NCI-H82 treated with DMSO at 0.1 percent for 48 hours (cell line): Measurements from ENCODE around the gene PDCD5.
"Not testable (repeated sequence)": the region's sequence is repeated elsewhere in the genome, so short reads cannot be mapped to it uniquely, and the experiment has no call there.

Experiments used
- DNase-seq: peaks from one replicate; lab custom pipeline; 2025; ENCODE audit not compliant: unreplicated experiment; lab: John Stamatoyannopoulos, UW

Gene PDCD5

GRCh38 chr19:32580901-32581704, at the start of gene PDCD5:
Gene PDCD5 (plus strand): TSS chr19:32581190. CDS start chr19:32581262, 72 bp downstream.
- DNase-seq, result peak; percentile 83

- no peak for DNase-seq
These were observed 48.8 kb upstream of the PDCD5 start for GRCh38 chr19:32532233-32532632.

DNA sequence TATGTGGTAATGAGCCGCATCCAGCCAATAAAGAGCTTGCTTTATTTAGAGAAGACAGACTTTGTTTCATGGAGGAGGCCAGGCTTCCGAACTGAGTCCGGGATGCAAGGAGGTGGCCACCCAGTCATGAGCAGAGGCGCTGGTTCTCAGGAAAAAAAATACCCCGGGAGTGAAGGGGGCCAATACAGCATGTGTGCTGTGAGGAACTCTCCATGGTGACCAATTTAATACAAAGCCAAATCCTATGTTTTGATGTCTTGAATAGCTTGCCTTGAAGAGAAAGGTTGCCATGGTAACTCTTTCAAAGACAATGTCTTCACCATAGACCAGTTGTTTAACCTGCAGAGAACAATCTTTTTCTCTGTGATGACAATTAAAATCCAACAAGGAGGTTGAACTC, 43.4 kb upstream of the PDCD5 start:
- no peak for DNase-seq

GRCh38 chr19:32539240-32539916, 41.6 kb upstream of the PDCD5 start:
- DNase-seq, result no peak

- DNase-seq, result no peak
These were observed 40.4 kb upstream of the PDCD5 start for GRCh38 chr19:32540621-32541020.

DNA sequence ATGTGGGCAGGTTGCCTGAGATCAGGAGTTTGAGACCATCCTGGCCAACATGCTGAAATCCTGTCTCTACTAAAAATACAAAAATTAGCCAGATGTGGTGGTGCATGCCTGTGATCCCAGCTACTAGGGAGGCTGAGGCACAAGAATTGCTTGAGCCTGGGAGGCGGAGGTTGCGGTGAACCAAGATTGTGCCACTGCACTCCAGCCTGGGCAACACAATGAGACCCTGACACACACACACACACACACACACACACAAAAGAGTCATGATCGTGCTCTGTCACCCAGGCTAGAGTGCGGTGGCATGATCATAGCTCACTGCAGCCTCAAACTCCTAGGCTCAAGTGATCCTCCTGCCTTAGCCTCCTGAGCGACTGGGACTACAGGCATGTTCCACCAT, 39.6 kb upstream of the PDCD5 start:
- DNase-seq, result not testable (repeated sequence)

DNA sequence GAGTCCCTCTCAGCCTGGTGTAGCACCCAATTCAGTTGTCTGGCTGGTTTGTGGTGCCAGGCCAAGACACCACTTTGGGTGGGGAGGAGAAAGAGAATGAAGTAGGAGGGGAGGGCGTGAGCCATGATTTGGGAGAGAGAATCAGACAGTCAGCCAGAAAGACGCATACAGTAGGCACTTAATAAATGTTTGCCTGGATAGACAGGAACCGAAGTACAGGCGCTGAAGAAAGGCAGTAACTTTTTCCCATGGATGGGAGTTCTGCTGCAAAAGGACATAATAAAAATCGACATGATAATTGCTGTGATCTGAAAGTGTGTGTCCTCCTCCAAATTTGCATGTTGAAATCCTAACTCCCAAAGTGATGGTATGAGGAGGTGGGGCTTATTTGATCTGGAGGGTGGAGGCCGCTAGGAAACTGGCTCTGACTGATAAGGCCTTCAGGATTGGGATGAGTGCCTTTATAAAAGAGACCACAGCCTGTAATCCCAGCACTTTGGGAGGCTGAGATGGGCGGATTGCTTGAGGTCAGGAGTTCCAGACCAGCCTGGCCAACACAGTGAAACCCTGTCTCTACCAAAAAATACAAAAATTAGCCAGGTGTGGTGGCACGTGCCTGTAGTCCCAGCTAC, 38.4 kb upstream of the PDCD5 start:
- DNase-seq, result no peak

GRCh38 chr19:32543115-32543900, 37.7 kb upstream of the PDCD5 start:
- DNase-seq, result no peak

- no peak for DNase-seq
These were observed 36.1 kb upstream of the PDCD5 start for GRCh38 chr19:32544917-32545316.

DNA sequence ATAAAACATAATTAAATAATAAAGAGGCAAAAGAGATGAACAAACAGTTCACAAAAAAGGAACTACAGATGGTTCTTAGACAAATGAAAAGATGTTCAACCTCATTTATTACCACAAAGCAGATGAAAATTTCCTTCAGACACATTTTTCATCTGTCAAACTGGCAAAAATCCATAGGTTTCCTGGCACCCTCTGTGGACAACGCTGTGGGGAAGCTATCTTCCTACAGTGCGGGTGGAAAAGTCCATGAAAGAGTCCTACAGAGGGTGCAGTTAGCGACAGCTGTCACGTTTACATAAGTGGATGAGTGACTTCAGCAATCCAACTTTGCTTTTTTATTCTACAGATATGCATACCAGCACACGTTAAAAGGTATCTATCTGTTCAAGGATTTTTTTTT, 30.3 kb upstream of the PDCD5 start:
- DNase-seq, result no peak

- no peak for DNase-seq
These were observed 25.2 kb upstream of the PDCD5 start for GRCh38 chr19:32555786-32556185.

DNA sequence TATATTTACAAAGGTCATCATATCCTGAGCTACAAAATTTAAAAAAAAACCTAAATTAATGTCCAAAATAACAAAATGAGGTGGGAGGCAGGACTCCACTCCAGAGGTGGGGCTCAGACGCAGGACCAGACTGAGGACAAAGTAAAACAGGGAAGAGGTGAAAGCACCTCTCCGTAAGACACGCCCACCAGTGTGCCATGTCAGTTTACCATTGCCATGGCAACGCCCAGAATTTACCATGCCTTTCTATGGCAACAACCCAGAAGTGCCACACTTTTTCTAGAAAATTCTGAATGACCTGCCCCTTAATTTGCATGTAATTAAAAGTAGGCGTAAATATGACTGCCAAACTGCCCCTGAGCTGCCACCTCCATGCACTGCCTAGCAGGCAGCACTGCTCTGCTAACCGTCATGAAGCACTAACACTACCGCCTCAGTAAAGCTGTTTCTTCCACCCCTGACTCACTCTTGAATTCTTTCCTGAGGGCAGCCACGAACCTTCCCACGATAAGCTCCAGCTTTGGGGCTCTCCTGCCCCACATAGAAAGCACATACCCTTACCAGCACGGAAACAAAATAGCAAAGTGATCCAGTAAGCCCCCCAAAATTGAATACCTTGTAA, 22.3 kb upstream of the PDCD5 start:
- no peak for DNase-seq

DNA sequence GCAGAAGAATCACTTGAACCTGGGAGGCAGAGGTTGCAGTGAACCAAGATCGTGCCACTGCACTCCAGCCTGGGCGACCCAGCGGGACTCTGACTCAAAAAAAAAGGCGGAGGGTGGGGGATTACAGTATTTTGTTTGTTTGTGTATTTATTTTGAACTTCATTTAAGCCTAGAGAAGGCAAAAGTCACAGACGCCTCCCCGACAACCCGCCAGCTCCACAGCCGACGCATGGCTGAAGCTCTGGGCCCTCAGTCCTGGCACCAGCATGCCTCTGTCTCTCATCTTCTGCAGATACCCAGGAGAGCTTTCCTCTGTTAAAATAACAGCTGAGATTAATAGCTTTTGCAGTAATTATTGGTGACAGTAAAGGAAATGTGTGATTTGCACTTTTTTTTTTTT, 17.2 kb upstream of the PDCD5 start:
- no peak for DNase-seq

- peak; percentile 30 for DNase-seq
These were observed 14.7 kb upstream of the PDCD5 start for GRCh38 chr19:32566246-32566830.

- no peak for DNase-seq
These were observed 13.5 kb upstream of the PDCD5 start for GRCh38 chr19:32567486-32567885.

DNA sequence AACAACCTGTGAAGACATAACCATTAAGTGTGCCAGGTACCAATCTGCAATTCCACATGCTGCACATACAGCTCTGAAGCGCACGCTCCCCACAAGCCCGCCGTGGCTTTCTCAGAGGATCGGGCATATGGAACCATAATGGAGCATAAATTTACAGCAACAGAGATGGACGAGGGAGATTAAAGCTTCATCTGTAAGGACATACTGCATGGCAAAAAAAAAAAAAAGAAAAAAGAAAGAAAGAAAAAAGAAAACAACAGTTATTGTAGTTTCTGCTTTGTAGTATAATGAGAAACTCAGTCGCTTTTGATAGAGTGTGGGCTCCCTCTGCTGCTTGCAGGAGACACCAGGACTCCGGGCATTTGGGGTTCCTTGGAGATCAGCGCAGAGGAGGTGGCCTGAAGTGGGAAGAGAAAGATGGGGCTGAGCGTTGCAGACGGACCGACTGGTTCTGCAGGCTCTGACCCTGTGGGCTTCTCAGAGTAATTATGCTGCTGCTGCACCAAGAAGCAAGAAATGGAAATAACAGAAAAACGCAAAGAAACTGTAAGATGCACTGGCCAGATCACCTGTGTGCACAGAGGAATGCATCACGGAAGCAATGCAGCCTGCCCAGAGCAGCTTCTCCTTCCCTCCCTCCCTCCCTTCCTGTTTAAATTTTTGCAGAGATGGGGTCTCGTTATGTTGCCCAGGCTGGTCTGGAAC, 10.8 kb upstream of the PDCD5 start:
- DNase-seq, result peak; percentile 17

- DNase-seq, result not testable (repeated sequence)
These were observed 9.4 kb upstream of the PDCD5 start for GRCh38 chr19:32571471-32572075.

GRCh38 chr19:32572700-32573491, 8.1 kb upstream of the PDCD5 start:
- DNase-seq, result not testable (repeated sequence)

GRCh38 chr19:32573492-32573794, 7.5 kb upstream of the PDCD5 start:
- DNase-seq, result no peak
